ENCODE measurements around the gene GPR146. TPM values are rescaled to one million over a fixed set of nuclear protein-coding genes. Genes with fewer than 3 reads are reported as not detected.

The GPR146 gene
- total RNA-seq, 1 experiment from 2014 or later, result 0.92 TPM

DNA sequence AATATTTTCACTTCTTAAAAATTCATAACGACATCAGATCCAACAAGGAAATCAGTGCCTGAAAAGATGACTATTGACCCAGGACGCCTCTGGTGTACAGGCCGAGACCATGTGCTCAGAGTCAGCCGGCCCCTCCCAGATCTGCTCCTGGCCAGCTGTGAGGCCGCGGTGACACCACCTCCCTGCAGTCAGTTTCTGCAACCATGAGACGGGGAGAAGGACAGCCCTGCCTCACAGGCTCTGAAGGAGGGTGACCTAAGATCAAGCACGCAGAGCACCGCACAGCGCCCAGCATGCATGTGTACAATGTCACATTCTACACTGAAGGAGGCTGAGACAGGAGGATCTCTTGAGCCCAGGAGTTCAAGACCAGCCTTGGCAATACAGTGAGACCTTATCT is 40.9 kb downstream of the GPR146 start:
- no peak overlapping the region for H3K27ac Mint-ChIP-seq
- no peak for DNase-seq (ENCODE audit: low spot score)
- no peak overlapping the region for H3K4me3 Mint-ChIP-seq
- ChIA-PET POLR2A (no interaction called here), CTCF (interaction anchor here (0.8 to 1.4 kb wide), 6 partner anchors 13 to 389 kb away, joined by 3 to 19 read pairs (median 6); no protein-coding TSS in a partner anchor)
- no peaks in the 10 kb centered on the region for H3K27me3 Mint-ChIP-seq (ENCODE audit: low read depth)
- H3K36me3 Mint-ChIP-seq, result no peaks in the 10 kb centered on the region
- no peaks in the 10 kb centered on the region for H3K9me3 Mint-ChIP-seq
- no peak for ATAC-seq
- peaks cover 20% of the 10 kb centered on the region for H3K4me1 Mint-ChIP-seq
- TF ChIP-seq OVOL2 (CRISPR knock-in tag; IDR thresholded peaks at IDR 0.05; ENCODE audit: borderline replicate concordance), result no peak
- TF ChIP-seq CREB1 (CRISPR knock-in tag; IDR thresholded peaks at IDR 0.05), result no peak
- no peak for TF ChIP-seq PRRX2 (CRISPR knock-in tag; IDR thresholded peaks at IDR 0.05)
- TF ChIP-seq, protein P1, sequence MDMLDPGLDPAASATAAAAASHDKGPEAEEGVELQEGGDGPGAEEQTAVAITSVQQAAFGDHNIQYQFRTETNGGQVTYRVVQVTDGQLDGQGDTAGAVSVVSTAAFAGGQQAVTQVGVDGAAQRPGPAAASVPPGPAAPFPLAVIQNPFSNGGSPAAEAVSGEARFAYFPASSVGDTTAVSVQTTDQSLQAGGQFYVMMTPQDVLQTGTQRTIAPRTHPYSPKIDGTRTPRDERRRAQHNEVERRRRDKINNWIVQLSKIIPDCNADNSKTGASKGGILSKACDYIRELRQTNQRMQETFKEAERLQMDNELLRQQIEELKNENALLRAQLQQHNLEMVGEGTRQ (CRISPR knock-in tag; IDR thresholded peaks at IDR 0.05), result no peak
- TF ChIP-seq NFYB (CRISPR knock-in tag; conservative IDR thresholded peaks at IDR 0.05; ENCODE audit: low read depth), result no peak
- TF ChIP-seq GABPB1 (CRISPR knock-in tag; IDR thresholded peaks at IDR 0.05), result no peak

GRCh38 chr7:1085910-1086421 is 41.6 kb downstream of the GPR146 start:
- H3K4me1 Mint-ChIP-seq, result peaks cover 20% of the 10 kb centered on the region
- no peaks in the 10 kb centered on the region for H3K9me3 Mint-ChIP-seq
- H3K27ac Mint-ChIP-seq, result no peak overlapping the region
- TF ChIP-seq STAT6 (CRISPR knock-in tag; conservative IDR thresholded peaks at IDR 0.05; ENCODE audit: low read depth) (no peak), GTF2I (CRISPR knock-in tag; conservative IDR thresholded peaks at IDR 0.05) (no peak), IRF2 (CRISPR knock-in tag; IDR thresholded peaks at IDR 0.05; ENCODE audit: borderline replicate concordance, low read depth) (no peak), MLX (CRISPR knock-in tag; IDR thresholded peaks at IDR 0.05) (no peak), TEAD4 (CRISPR knock-in tag; IDR thresholded peaks at IDR 0.05) (no peak), E2F4 (CRISPR knock-in tag; IDR thresholded peaks at IDR 0.05; ENCODE audit: borderline replicate concordance, low read depth) (no peak), ZNF232 (CRISPR knock-in tag; IDR thresholded peaks at IDR 0.05) (no peak), ATF1 (CRISPR knock-in tag; IDR thresholded peaks at IDR 0.05) (no peak), NFATC4 (CRISPR knock-in tag; IDR thresholded peaks at IDR 0.05) (no peak), FOXP4 (CRISPR knock-in tag; IDR thresholded peaks at IDR 0.05) (no peak)
- TF ChIP-seq, protein P2, sequence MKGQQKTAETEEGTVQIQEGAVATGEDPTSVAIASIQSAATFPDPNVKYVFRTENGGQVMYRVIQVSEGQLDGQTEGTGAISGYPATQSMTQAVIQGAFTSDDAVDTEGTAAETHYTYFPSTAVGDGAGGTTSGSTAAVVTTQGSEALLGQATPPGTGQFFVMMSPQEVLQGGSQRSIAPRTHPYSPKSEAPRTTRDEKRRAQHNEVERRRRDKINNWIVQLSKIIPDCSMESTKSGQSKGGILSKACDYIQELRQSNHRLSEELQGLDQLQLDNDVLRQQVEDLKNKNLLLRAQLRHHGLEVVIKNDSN (CRISPR knock-in tag; IDR thresholded peaks at IDR 0.05), result no peak
- DNase-seq (ENCODE audit: low spot score) (no peak), ATAC-seq (no peak)
- H3K27me3 Mint-ChIP-seq (ENCODE audit: low read depth), result no peaks in the 10 kb centered on the region
- CTCF ChIA-PET, result interaction anchor here (0.6 to 1.5 kb wide), 21 partner anchors 8 to 124 kb away, joined by 3 to 19 read pairs (median 4); partner anchors contain the start of gene GPR146
- POLR2A ChIA-PET, result no interaction called here
- no peaks in the 10 kb centered on the region for H3K36me3 Mint-ChIP-seq
- H3K4me3 Mint-ChIP-seq, result no peak overlapping the region
